HG03342 (cell line): Measurements from ENCODE around the gene ELN.
"Not testable (repeated sequence)": the region's sequence is repeated elsewhere in the genome, so short reads cannot be mapped to it uniquely, and the experiment has no call there.

ENCODE experiments used
- ATAC-seq: cut with Tn5 transposase; IDR thresholded peaks from one replicate; pipeline ENCODE4 v1.9.1; 2021; ENCODE audit warnings: mild to moderate bottlenecking, moderate library complexity; ENCODE audit not compliant: unreplicated experiment

ELN gene

DNA sequence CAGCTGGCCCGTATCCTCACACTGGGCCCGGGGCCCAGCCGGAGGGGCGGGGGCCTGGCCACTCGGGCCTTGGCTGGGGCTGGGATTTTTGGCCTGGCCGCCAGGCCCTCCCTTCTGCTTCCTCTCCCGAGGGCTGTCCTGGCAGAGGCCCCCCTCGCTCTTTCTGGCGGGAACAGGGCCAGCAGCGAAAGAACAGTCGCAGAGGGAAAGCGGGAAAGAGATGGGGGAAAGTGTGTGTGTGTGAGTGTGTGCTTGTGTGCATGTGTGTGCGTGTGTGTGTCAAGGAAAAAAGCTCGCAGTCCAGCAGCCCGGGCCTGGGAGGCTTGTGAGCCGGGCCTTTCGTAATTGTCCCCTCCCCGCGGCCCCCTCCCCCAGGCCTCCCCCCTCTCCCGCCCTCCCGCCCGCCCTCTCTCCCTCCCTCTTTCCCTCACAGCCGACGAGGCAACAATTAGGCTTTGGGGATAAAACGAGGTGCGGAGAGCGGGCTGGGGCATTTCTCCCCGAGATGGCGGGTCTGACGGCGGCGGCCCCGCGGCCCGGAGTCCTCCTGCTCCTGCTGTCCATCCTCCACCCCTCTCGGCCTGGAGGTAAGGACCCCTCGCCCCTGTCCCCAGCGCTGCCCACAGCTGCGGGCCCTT, at the start of gene ELN:
Gene ELN (plus strand): TSS at position 491 of the 638 bp plus-strand sequence. CDS start 15 bp downstream, at position 506.
- no peak for ATAC-seq

DNA sequence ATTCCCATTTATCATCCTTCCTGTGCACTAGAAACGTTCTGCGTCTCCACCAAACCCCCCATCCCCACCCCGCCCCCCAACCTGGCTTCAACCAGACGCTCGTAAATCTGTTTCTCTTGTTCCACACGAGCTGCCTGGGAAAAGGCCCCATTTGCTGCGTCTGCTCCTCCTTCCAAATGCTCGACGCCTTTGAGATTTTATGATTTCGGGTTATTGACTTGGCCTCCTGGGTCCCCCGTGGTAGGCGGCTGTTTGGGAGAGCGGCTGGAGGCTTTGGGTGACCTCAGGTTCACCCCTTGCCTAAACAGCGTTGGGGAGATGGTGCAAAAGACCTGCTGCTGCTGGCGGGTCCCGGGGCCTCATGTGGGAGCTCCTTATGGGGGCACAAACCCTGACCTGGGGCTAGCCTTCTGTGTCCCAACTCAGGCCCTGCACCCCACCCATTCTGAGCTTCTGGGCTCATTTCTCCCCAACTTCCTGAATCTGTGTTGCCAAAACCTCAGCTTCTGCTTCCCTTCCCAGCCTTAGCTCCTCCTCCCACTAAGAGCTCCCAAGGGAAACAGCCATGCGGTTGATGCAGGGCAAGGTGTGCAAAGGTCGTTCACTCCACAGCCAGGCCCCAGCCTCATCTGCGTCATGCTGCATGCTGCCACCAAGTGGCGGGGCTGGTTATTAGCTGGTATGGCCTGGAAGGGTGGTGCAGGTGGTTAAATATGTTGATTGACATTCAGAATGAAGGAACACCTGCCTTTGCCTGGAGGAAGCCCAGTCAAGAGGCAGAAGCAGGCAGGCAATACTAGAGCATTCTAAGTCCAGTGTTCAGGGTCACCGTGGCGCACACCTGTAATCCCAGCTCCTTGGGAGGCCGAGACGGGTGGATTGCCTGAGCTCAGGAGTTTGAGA, 49.1 kb upstream of the ELN start:
- no peak for ATAC-seq

DNA sequence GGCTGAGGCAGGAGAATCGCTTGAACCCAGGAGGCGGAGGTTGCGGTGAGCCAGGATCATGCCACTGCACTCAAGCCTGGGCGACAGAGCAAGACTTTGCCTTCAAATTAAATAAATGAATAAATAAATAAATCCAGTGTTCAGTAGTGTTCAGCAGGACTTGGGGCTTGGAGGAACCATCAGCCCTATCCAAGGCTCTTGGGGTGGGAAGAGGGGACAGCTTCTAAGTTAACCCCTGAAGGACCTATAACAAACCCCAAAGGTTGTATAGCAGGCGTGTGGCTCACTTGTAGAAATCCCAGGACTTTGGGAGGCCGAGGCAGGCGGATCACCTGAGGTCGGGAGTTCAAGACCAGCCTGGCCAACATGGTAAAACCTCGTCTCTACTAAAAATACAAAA, 48.3 kb upstream of the ELN start:
- not testable (repeated sequence) for ATAC-seq

DNA sequence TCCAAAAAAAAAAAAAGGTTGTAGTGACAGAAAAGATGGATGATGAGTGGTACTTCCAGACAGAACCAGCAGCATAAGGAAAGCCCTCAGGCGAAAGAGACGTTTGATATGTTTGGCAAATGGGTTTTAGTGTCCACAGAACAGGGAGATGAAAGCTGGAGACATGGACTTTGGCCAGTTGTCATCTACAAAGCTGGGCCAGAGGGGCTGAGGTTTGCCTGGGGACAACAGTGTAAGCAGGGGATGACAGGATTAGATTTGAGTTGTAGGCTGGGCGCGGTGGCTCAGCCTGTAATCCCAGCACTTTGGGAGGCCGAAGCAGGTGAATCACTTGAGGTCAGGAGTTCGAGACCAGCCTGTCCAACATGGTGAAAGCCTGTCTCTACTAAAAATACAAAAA, 47.8 kb upstream of the ELN start:
- no peak for ATAC-seq

DNA sequence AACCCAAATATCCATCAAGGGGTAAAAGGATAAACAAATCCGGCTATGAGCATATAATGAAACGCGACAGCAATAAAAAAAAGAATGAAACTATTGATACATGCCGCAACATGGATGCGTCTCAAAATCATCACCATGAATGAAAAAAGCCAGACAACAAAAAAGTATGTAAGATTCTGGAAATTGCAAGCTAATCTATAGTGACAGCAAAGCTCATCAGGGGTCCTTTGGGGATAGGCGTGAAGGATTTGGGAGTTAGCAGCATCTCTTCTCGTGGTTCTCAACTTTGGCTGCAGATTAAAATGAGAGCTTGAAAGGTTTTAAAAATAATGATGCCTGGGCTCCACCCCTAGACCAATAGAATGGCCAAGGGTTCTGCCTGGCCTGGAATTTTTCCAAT, 46.0 kb upstream of the ELN start:
- no peak for ATAC-seq

DNA sequence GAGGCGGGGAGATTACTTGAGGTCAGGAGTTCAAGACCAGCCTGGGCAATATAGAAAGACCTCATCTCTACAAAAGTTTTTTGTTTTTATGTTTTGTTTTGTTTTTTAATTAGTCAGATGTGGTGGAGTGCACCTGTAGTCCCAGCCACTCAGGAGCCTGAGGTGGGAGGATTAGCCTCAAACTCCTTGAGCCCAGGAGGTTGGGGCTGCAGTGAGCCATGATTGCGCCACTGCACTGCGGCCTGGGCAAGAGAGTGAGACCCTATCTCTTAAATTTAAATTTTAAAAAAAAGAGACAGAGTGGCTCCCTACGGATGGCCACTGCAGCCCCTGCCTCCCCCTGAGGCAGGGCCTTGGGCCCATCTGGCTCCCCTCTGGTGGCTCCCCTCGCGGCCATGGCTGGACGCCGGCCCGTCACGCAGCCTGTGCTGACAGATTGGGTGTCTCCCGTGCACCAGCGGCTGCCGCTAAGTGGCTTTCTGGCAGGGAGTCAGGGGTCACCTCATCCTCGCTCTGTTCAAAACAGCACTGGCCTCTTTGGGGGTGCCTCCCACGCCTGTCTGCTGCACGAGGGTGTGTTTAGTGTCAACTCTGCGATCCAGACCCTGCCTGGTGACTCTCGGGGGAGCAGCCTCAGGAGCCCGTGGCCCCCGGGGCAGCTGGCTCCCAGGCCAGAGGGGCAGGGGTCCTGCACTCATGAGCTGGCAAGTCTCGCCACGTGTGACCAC, 44.4 kb upstream of the ELN start:
- no peak for ATAC-seq

DNA sequence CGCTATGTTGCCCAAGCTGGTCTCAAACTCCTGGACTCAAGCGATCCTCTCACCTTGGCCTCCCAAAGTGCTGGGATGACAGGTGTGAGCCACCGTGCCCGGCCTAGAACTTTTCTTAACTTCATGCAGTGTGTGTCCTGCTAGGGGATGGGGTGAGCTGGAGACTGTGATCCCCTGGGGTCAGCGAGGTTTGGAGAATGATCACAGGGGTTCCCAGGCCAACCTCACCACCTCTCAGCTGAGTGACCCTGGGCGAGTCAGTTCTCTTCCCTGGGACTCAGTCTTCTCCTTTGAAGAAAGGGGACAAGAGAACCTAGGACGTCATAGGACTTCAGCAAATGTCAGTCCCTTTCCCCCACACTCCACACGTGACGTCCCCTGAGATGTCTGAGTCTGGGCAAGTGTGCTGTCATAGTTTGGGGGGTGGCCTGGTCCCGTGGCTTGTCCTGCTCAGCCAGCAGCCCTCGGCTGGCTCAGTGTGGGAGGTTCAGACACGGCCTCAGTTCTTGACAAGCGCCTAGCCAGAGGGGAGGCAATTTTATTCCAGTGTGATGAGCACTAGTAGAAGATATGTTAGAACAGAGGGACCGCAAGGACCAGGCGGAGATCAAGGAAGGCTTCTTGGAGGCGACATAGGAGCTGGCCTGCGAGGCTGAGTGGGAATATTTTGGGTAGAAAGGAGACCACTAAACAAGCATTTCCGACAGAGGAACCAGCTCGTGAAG, 43.3 kb upstream of the ELN start:
- no peak for ATAC-seq

DNA sequence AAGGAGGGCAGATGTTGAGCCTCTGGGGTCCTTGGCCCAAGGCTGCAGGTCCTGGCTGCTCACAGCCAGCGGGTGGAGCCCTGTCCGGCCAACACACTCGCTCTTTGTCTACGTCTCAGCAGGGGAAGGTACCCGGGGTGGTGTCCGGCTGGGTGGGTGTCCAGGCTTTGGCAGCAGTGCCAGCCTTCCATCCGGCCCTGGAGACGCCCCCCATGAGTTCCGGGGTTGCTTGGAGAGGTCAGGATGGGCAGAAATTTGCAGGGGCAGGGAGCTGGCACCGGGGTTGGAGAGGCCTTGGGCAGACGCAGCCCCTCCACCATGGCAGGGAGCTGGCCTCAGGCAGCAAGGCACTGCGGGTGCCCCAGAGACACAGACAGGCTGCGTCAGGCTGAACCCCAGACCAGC, 42.2 kb upstream of the ELN start:
- no peak for ATAC-seq

DNA sequence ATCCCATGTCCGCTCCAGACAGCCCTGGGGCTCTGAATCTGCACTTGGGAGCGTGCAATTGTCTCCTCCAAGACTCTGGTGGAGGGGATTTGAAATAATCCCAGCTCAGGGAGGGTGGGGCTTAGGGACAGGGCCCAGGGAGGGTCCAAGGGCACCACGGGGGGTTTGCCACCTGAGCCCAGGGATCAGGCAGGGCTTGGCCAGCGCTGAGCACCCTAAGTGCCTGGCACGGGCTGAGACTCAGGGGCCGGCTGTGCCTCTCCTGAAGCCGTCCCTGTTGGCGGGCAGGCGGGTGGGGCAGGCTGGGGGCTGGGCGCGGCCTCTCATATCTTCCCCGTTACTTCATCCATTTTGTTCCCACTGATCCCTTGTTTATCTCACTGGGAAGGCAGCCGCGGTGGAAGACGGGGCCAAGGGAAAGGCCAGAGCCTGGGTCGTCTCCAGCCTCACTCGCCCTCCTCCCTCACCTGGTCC, 41.8 kb upstream of the ELN start:
- no peak for ATAC-seq

DNA sequence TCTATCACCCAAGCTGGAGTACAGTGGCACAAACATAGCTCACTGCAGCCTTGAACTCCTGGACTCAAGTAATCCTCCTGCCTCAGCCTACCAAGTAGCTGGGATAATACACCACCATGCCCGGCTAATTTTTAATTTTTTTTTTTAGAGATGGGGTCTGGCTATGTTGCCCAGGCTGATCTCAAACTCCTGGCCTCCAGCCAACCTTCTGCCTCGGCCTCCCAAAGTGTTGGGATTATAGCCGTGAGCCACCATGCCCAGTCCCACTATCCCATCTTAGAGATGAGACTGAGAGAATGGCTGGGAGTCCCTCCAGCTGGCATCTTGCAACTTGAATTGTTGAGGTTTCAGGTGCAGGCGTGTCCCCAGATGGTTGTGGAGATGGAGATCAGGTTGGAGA, 40.7 kb upstream of the ELN start:
- no peak for ATAC-seq

DNA sequence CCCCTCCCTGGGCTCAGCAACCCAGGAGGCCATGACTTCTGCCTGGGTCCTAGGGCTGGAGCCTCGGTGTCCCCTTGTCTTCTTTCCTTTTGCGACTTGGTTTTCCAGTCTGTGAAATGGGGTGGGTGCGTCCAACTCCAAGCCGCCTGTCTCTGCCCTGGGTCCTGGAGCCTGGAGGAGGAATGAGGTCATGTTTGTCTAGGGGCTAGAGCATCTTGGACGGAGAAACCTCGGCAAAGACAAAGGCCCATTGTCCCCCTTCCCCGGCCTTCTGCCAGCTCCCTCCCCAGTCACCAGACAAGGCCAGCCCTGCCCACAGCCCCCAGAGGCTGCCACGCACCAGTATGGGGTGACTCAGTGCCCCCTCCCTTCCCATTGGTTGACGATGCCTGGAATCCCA, 39.8 kb upstream of the ELN start:
- no peak for ATAC-seq

DNA sequence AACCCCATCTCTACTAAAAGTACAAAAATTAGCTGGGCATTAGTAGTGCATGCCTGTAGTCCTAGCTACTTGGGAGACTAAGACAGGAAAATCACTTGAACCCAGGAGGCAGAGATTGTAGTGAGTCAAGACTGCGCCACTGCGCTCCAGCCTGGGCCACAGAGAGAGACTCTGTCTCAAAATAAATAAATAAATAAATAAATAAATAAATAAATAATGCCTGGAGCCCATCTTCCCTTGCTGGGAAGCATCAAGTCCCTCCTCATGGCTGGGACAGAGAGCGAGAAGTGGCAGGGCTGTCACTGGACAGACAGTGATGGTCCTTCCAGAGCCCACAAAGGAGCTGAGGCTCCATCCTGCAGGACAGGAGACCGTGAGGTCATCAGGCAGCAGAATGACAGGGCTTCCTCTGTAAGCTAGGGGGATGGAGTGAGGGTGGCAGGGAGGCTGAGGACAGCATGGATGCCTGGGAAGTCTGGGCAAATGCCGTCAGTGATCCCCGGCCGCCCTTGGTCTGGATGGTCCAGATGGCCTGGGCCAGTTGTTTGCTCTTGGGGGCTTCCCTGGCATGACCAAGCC, 36.4 kb upstream of the ELN start:
- ATAC-seq = no peak

DNA sequence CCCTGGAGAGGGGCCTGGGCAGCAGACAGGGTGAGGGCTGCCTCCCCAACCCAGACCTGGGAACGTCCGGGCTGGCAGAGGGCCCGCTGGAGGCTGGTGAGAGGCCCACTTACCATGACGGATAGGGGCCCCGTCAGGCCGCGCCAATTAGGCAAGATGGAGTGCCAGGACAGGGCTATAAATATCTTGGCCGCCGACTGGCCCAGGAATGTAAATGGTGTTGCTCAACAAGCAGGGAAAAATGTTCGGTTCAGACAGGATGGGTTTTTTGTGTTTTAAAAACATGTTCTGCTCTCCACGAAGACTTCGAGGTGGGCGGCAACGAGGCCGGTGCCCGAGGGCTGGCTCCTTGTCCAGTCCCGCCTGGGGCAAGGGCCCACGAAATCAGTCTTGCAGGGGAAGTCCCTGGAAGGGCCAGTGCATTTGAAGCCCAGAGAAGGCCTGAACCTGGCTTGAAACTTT, 35.8 kb upstream of the ELN start:
- ATAC-seq = no peak

DNA sequence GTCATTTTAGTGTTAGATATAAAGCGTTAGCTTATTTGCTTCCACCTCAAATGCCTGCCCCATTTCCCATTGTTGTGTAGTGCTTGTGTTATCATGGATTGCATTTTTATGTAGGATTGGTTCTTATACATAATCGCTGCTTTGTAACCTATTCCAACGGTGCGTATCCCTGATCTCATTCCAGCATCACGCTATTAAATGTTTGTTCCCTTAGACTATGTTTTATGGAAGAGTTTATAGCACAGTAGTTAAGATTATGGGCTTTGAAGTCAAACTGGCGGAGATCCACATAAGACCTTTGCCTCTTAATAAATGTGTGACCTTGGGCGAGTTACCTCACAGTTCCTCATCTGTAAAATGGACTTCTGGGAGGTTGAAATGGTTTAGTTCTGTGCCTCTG, 34.0 kb upstream of the ELN start:
- ATAC-seq = no peak

DNA sequence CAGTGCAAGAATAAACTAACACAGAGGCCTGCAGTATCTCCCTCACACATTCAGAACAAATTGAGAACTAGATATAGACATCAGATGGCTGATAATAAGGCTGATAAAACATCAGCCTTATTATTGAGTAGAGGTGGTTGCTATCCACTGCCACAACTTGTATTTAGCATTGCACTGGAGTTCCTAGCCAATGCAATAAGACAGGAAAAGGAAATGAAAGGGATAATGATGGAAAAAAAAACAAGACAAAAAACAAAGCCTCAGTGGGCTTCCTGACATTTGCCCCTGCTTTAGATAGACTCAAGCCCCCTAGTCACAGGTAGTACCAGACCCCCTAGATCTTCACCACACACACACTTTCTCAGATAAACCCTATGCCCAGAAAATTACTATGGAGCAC, 33.2 kb upstream of the ELN start:
- no peak for ATAC-seq

DNA sequence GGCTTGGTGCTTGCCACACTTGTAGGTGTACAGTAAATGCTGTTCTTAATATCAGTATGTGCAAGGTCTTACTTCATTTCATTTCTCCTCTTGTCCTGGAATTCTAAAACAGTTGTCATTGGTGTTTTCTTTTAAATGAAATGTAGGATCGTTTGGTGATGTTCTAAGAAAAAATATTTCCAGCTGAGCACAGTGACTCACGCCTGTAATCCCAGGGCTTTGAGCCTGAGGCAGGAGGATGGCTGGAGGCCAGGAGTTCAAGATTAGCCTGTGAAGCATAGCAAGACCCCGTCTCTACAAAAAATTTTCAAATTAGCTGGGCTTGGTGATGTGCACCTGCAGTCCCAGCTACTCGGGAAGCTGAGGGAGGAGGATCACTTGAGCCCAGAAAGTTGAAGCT, 32.6 kb upstream of the ELN start:
- ATAC-seq = no peak

DNA sequence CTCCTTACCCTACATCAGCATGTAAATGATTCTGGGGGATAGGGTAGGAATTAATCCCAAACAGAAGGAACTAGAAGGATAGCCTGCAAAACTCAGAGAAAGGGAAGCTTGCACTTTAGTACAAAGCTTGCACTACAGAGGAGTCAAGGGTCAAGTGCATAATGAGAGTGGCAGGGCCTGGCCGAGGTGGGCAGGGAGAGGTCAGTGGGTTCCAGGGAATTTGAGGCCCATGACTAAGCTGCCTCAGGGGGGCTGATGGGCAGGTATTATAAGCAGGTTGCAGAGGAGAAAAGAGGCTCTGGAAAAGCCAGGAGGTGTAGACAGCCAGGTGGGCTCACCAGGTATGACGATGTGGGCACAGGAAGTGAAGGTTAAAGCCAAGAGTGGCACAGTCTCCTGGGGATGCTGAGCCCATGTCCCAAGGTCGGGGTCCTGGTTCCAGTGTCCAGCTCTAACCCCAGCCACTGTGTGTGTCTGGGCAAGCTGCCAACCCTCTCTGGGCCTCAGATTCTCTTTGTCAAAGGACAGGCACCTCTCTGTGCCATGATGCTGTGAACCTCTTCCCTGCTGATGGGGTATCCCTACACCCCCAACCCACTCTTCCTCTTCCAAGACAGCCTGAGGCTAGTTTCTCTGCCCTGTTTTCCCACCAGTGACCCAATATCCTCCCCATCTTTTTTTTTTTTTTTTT, 32.0 kb upstream of the ELN start:
- no peak for ATAC-seq

DNA sequence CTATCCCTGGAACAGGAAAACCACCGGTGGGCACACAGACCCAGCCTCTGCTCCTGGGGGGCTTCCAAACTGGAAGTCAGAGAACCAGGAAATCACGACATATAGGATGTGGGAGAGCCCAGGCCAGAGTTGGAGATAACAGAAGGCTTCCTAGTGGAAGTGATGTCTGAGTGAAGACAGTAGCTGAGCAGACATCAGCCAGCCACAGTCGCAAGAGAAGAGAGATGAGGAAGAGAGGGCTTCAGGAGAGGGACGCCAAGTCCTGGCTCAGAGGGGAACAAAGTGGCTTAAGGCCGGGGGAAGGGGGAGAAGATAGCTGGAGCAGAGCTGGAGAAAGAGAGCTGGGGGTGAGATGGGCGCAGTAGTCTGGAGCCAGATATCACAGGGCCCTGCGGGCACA, 30.9 kb upstream of the ELN start:
- ATAC-seq = no peak

DNA sequence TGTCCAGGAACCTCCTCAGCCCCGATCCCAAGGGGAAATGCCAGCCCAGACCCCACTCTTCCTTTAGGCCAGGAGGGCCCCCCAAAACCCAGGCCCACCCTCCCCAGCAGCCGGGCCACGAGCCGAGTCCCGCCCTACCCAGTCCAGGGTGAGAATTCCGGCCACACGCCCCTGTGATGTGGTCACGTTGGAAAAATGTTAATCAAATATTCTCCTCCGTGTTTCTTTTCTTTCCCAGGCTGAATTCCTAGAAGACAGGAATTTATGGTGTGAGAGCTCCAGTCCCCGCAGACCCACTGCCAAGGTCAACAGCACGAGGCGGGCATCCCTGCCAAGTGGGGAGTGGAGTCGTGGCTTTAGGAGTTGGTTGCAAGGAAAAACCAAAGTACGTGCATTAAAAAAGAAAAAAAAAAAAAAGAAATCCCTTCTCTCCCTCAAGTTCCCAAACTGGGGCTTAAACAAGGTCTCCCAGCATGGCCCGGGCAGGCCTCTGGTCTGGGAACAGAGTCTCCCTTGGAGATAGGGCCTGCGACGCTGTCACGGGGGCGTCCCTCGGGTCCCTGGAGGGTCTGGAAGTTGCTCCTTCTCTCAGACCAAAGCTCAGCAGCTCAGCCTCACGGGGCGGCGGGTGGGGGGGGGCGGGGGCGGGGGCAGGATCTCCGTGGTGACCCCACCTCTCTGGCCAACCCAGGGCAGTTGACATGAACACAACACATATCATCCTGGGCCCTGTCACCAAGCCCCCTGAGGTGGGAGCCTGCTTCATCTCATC, 28.1 kb upstream of the ELN start:
- no peak for ATAC-seq
